Right lobe of liver (tissue), 6 donors: ENCODE measurements around the gene SPTBN5. TPM values are rescaled to one million over a fixed set of nuclear protein-coding genes. Genes with fewer than 3 reads are reported as not detected.

ENCODE experiments used
- ATAC-seq, 4 donors: fragments of 200-7000 bp; cut with Tn5 transposase; one replicate each; pipeline ENCODE4 v1.9.1; 2020; ENCODE audit warnings: mild to moderate bottlenecking in 4 of 4, moderate library complexity in 4 of 4
- DNase-seq, 3 donors: peaks; one replicate each; pipeline ENCODE4 v3.0.0-alpha.2; 2020
- H3K27ac ChIP-seq, 3 donors: fragments of 200-600 bp; one replicate each; pipeline ENCODE4 v1.8.0; 2022
- H3K27me3 ChIP-seq, 2 donors: fragments of 200-600 bp; one replicate each; pipeline ENCODE4 v1.8.0; 2022
- H3K36me3 ChIP-seq, 4 donors: fragments of 200-600 bp; sonication (generic) in 1 of 4; one replicate each; pipeline versions ENCODE4 v1.5.1 to v1.8.0; 2017 to 2022; ENCODE audit warnings: control low read depth in 1 of 4
- H3K4me1 ChIP-seq, 4 donors: fragments of 200-600 bp; sonication (generic) in 1 of 4; one replicate each; pipeline versions ENCODE4 v1.5.1 to v1.8.0; 2017 to 2022; ENCODE audit warnings: control low read depth in 1 of 4
- H3K4me3 ChIP-seq, 3 donors: fragments of 200-600 bp; one replicate each; pipeline ENCODE4 v1.8.0; 2022
- H3K9me3 ChIP-seq, 4 donors: fragments of 200-600 bp; sonication (generic) in 1 of 4; one replicate each; pipeline versions ENCODE4 v1.5.1 to v1.8.0; 2017 to 2022; ENCODE audit warnings: control low read depth in 1 of 4
- CTCF ChIP-seq, 4 donors: fragments of 200-600 bp in 3 of 4; fragments of 450-650 bp in 1 of 4; IDR thresholded peaks; one replicate each; pipeline versions ENCODE4 v1.5.1 to v1.8.0; 2016 to 2022; ENCODE audit warnings: antibody characterized with exemption in 4 of 4, mild to moderate bottlenecking in 2 of 4
- POLR2A ChIP-seq: fragments of 450-650 bp; IDR thresholded peaks from one replicate; pipeline ENCODE4 v1.6.1; 2017; ENCODE audit warnings: antibody characterized with exemption, mild to moderate bottlenecking
- WGBS: methylation state at CpG from one replicate; pipeline ENCODE4 v1.1.6; 2018; ENCODE audit warnings: low coverage, low lambda C conversion rate; ENCODE audit not compliant: insufficient coverage; ENCODE audit errors: missing lambda C conversion rate; 5-methylcytosine and 5-hydroxymethylcytosine counted together
- intact Hi-C, 2 donors: fragments of 100-400 bp; cut with DNase I; formaldehyde crosslinking; loops; one replicate each; pipeline versions ENCODE4 v1.11.2 to v1.14.1; 2022
- total RNA-seq, 6 experiments: library from RNA; depleted of rRNA in 2 of 6; stranded (reverse); fragments of >200 nt in 2 of 6; fragmentation: NEBNext Ultra II Directional in 3 of 6; extraction: Animal tissue kit (Norgen Biotek cat#: 25700) in 3 of 6; gene quantifications; one replicate each; pipeline versions ENCODE4 v1.1.0 to v1.2.4, GENCODE V29; 2016 to 2023
- donor health status: DM: no; HTN: yes; CAD: no.
- donor health status: DM: no; HTN: no; CAD: no.
- donor health status: DM: no; HTN: no; CAD: no.
- donor health status: DM: no; HTN: yes; CAD: no.
- donor health status: DM: no; HTN: yes; CAD: no.

The SPTBN5 gene
- total RNA-seq, 6 experiments from 2014 or later, result 0.06 to 3.2 (median 0.81) TPM

- intact Hi-C loops, result loop anchor here in 1 of 2 donors (5.0 kb wide), 1 partner anchor 33 kb away; the partner anchor contains the start of gene MAPKBP1
- 56% methylated on average over 7 of the region's 8 CpGs for WGBS
- no peaks in the 10 kb centered on the region for H3K36me3 ChIP-seq
- H3K27me3 ChIP-seq, result no peaks in the 10 kb centered on the region
- ATAC-seq (no peak), DNase-seq (no peak)
- H3K9me3 ChIP-seq, result no peaks in the 10 kb centered on the region
- H3K4me1 ChIP-seq, result no peaks in the 10 kb centered on the region
- TF ChIP-seq POLR2A, result no peak
- TF ChIP-seq CTCF (IDR thresholded peaks at IDR 0.05), result no peak
- H3K27ac ChIP-seq, result no peak overlapping the region
- no peak overlapping the region for H3K4me3 ChIP-seq
Observed at GRCh38 chr15:41804916-41805666, 88.8 kb downstream of the SPTBN5 start.

GRCh38 chr15:41804361-41804760, 89.5 kb downstream of the SPTBN5 start:
- no peak for TF ChIP-seq POLR2A
- no peak for TF ChIP-seq CTCF (IDR thresholded peaks at IDR 0.05)
- no peak overlapping the region for H3K4me3 ChIP-seq
- no peaks in the 10 kb centered on the region for H3K27me3 ChIP-seq
- no peak overlapping the region for H3K27ac ChIP-seq
- H3K36me3 ChIP-seq, result no peaks in the 10 kb centered on the region
- WGBS, result 88% methylated on average over 2 of the region's 2 CpGs
- intact Hi-C loops, result no loop called here
- no peak for DNase-seq
- ATAC-seq, result no peak
- H3K4me1 ChIP-seq, result peaks cover 0 to 2% (median 0%) of the 10 kb centered on the region in 4 donors
- no peaks in the 10 kb centered on the region for H3K9me3 ChIP-seq

- WGBS, result 89% methylated on average over 3 of the region's 3 CpGs
- peak in 1 of 3 donors; percentile 1 for DNase-seq
- no peak overlapping the region for H3K4me3 ChIP-seq
- no peaks in the 10 kb centered on the region for H3K27me3 ChIP-seq
- H3K36me3 ChIP-seq, result no peaks in the 10 kb centered on the region
- H3K4me1 ChIP-seq, result peaks cover 0 to 10% (median 0%) of the 10 kb centered on the region in 4 donors
- no peak overlapping the region for H3K27ac ChIP-seq
- no peaks in the 10 kb centered on the region for H3K9me3 ChIP-seq
- intact Hi-C loops, result no loop called here
- ATAC-seq, result no peak
- TF ChIP-seq POLR2A, result no peak
- no peak for TF ChIP-seq CTCF (IDR thresholded peaks at IDR 0.05)
Observed at GRCh38 chr15:41801850-41802455, 91.9 kb downstream of the SPTBN5 start.

GRCh38 chr15:41801185-41801584, 92.7 kb downstream of the SPTBN5 start:
- DNase-seq, result no peak
- intact Hi-C loops, result no loop called here
- Histone ChIP-seq H3K9me3 (no peaks in the 10 kb centered on the region), H3K27me3 (no peaks in the 10 kb centered on the region), H3K4me3 (no peak overlapping the region), H3K36me3 (no peaks in the 10 kb centered on the region), H3K27ac (no peak overlapping the region), H3K4me1 (peaks cover 0 to 10% (median 0%) of the 10 kb centered on the region in 4 donors)
- no peak for TF ChIP-seq CTCF (IDR thresholded peaks at IDR 0.05)
- TF ChIP-seq POLR2A, result no peak
- WGBS, result 98% methylated on average over 3 of the region's 3 CpGs
- ATAC-seq, result no peak
